ENCODE data around the gene TRABD2A.

DNA sequence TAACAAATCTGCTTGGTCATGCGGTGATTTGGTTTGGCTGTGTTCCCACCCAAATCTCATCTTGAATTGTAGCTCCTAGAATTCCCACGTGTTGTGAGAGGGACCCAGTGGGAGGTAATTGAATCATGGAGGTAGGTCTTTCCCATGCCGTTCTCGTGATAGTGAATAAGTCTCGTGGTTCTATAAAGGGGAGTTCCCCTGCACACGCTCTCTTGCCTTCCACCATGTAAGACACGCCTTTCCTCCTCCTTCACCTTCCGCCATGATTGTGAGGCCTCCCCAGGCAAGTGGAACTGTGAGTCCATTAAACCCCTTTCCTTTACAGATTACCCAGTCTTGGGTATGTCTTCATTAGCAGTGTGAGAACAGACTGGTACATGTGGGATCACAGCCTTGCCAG lies 36.7 kb downstream of the TRABD2A start:
- TF ChIP-seq EZH2 (IDR thresholded peaks at IDR 0.05; ENCODE audit: low read length, missing control alignments), result no peak
- TF ChIP-seq, protein P1, sequence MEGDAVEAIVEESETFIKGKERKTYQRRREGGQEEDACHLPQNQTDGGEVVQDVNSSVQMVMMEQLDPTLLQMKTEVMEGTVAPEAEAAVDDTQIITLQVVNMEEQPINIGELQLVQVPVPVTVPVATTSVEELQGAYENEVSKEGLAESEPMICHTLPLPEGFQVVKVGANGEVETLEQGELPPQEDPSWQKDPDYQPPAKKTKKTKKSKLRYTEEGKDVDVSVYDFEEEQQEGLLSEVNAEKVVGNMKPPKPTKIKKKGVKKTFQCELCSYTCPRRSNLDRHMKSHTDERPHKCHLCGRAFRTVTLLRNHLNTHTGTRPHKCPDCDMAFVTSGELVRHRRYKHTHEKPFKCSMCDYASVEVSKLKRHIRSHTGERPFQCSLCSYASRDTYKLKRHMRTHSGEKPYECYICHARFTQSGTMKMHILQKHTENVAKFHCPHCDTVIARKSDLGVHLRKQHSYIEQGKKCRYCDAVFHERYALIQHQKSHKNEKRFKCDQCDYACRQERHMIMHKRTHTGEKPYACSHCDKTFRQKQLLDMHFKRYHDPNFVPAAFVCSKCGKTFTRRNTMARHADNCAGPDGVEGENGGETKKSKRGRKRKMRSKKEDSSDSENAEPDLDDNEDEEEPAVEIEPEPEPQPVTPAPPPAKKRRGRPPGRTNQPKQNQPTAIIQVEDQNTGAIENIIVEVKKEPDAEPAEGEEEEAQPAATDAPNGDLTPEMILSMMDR (conservative IDR thresholded peaks at IDR 0.05 in 1 of 2, IDR thresholded peaks at IDR 0.05 in 1 of 2; ENCODE audit: low read depth in 1 of 2, low read length in 2 of 2), result no peak
